CD4-positive, alpha-beta T cell (primary cell): ENCODE results near the gene NR3C2. TPM values are rescaled to one million over a fixed set of nuclear protein-coding genes. Genes with fewer than 3 reads are reported as not detected.

Source experiments
- ATAC-seq: fragments of 200-7000 bp; cut with Tn5 transposase; one replicate; pipeline ENCODE4 v1.10.0; 2022; ENCODE audit warnings: mild to moderate bottlenecking; ENCODE audit not compliant: poor library complexity
- CTCF ChIA-PET: fragments of 350-600 bp; sonication (Branson Sonifier 250); formaldehyde crosslinking; loops from one replicate; lab custom pipeline; 2021; ENCODE audit warnings: antibody characterized with exemption, inconsistent platforms; lab: Charles Lee
- POLR2A ChIA-PET: fragments of 350-600 bp; sonication (Branson Sonifier 250); formaldehyde crosslinking; loops from one replicate; lab custom pipeline; 2021; ENCODE audit warnings: antibody characterized with exemption, inconsistent platforms; lab: Charles Lee
- DNase-seq, 14 experiments: peaks; one replicate each; pipeline ENCODE4 v3.0.0-alpha.2; 2013 to 2020; ENCODE audit warnings: mixed read lengths in 2 of 14
- H3K27ac ChIP-seq, 2 donors: one replicate each; pipeline versions ENCODE4 v1.5.1 to v1.7.0; 2013; ENCODE audit warnings: low read length in 2 of 2, low read depth in 1 of 2, mild to moderate bottlenecking in 1 of 2
- H3K27me3 ChIP-seq, 2 experiments: 1 replicate in 1 of 2; 2 replicates in 1 of 2; pipeline versions ENCODE4 v1.6.1 to v1.7.0; 2013; ENCODE audit warnings: low read length in 2 of 2, control low read depth in 1 of 2, mild to moderate bottlenecking in 1 of 2, moderate library complexity in 1 of 2; ENCODE audit not compliant: insufficient read depth in 2 of 2, control insufficient read depth in 1 of 2
- H3K36me3 ChIP-seq: one replicate; pipeline ENCODE4 v1.6.1; 2013; ENCODE audit warnings: low read length, control low read depth; ENCODE audit not compliant: insufficient read depth
- H3K4me1 ChIP-seq: one replicate; pipeline ENCODE4 v1.6.1; 2013; ENCODE audit warnings: low read length, control low read depth; ENCODE audit not compliant: insufficient read depth
- H3K4me3 ChIP-seq: one replicate; pipeline ENCODE4 v1.5.1; 2013; ENCODE audit warnings: mild to moderate bottlenecking, low read length, moderate library complexity
- H3K9me3 ChIP-seq, 2 experiments: 1 replicate in 1 of 2; 2 replicates in 1 of 2; pipeline versions ENCODE4 v1.6.1 to v1.7.0; 2013; ENCODE audit warnings: low read length in 2 of 2, mild to moderate bottlenecking in 2 of 2, control low read depth in 1 of 2, moderate library complexity in 1 of 2; ENCODE audit not compliant: control insufficient read depth in 1 of 2, insufficient read depth in 1 of 2
- H3K27ac Mint-ChIP-seq: one replicate; pipeline ENCODE4 v1.8.0; 2020; ENCODE audit warnings: mixed read lengths
- H3K27me3 Mint-ChIP-seq: one replicate; pipeline ENCODE4 v1.8.0; 2021; ENCODE audit warnings: mixed read lengths
- H3K36me3 Mint-ChIP-seq: one replicate; pipeline ENCODE4 v1.8.0; 2021; ENCODE audit warnings: low read depth, mixed read lengths
- H3K4me1 Mint-ChIP-seq: one replicate; pipeline ENCODE4 v1.8.0; 2021; ENCODE audit warnings: low read depth, mixed read lengths
- H3K4me3 Mint-ChIP-seq: one replicate; pipeline ENCODE4 v1.8.0; 2020; ENCODE audit warnings: mild to moderate bottlenecking, mixed read lengths
- H3K9me3 Mint-ChIP-seq: one replicate; pipeline ENCODE4 v1.8.0; 2020; ENCODE audit warnings: mixed read lengths
- CTCF ChIP-seq: fragments of 200-600 bp; IDR thresholded peaks from one replicate; pipeline ENCODE4 v1.8.0; 2022; ENCODE audit warnings: antibody characterized with exemption, mild to moderate bottlenecking
- intact Hi-C, 2 experiments: fragments of 100-400 bp; cut with DNase I in 1 of 2; cut with micrococcal nuclease in 1 of 2; formaldehyde crosslinking; loops; one replicate each; pipeline versions ENCODE4 v1.15.1 to v1.9.0; 2023 to 2025; cut with DNase I, micrococcal nuclease
- total RNA-seq, 174 experiments: library from RNA in 2 of 174; stranded (reverse) in 2 of 174; gene quantifications; one replicate each; pipeline ENCODE4 v1.2.3 and lab custom pipeline; 2021 to 2026

Gene NR3C2
- total RNA-seq, 2 experiments from 2014 or later: 31.6 to 35.0 TPM

GRCh38 chr4:148077581-148077980 lies 364.6 kb downstream of the NR3C2 start:
- no peak for TF ChIP-seq CTCF
- Histone ChIP-seq H3K9me3 (peaks cover 41 to 48% of the 10 kb centered on the region in 2 experiments), H3K4me3 (no peak overlapping the region), H3K36me3 (peaks cover 35% of the 10 kb centered on the region), H3K27me3 (no peaks in the 10 kb centered on the region), H3K4me1 (no peaks in the 10 kb centered on the region), H3K27ac (no peak overlapping the region)
- no peaks in the 10 kb centered on the region for H3K27me3 Mint-ChIP-seq
- H3K27ac Mint-ChIP-seq: no peak overlapping the region
- intact Hi-C loops: no loop called here
- POLR2A ChIA-PET: no interaction called here
- peaks cover 2% of the 10 kb centered on the region for H3K9me3 Mint-ChIP-seq
- no peaks in the 10 kb centered on the region for H3K4me1 Mint-ChIP-seq
- DNase-seq (no peak), ATAC-seq (no peak)
- no peak overlapping the region for H3K4me3 Mint-ChIP-seq
- peaks cover 97% of the 10 kb centered on the region for H3K36me3 Mint-ChIP-seq
- CTCF ChIA-PET: no interaction called here

- ChIA-PET POLR2A (no interaction called here), CTCF (no interaction called here)
- ATAC-seq: no peak
- Histone ChIP-seq H3K4me1 (no peaks in the 10 kb centered on the region), H3K36me3 (peaks cover 39% of the 10 kb centered on the region), H3K9me3 (peaks cover 41 to 54% of the 10 kb centered on the region in 2 experiments), H3K27me3 (no peaks in the 10 kb centered on the region), H3K4me3 (no peak overlapping the region), H3K27ac (no peak overlapping the region)
- Mint-ChIP-seq H3K27ac (no peak overlapping the region), H3K9me3 (peaks cover 2% of the 10 kb centered on the region), H3K4me3 (no peak overlapping the region), H3K4me1 (no peaks in the 10 kb centered on the region), H3K27me3 (no peaks in the 10 kb centered on the region), H3K36me3 (peaks cover 97% of the 10 kb centered on the region)
- intact Hi-C loops: no loop called here
- TF ChIP-seq CTCF: no peak
- DNase-seq: no peak
These were observed 365.2 kb downstream of the NR3C2 start for GRCh38 chr4:148076964-148077363.

- no peak overlapping the region for H3K27ac Mint-ChIP-seq
- CTCF ChIA-PET: no interaction called here
- Histone ChIP-seq H3K27ac (no peak overlapping the region), H3K36me3 (peaks cover 33% of the 10 kb centered on the region), H3K27me3 (no peaks in the 10 kb centered on the region), H3K9me3 (peaks cover 41 to 52% of the 10 kb centered on the region in 2 experiments), H3K4me3 (no peak overlapping the region), H3K4me1 (no peaks in the 10 kb centered on the region)
- POLR2A ChIA-PET: no interaction called here
- ATAC-seq: no peak
- peaks cover 94% of the 10 kb centered on the region for H3K36me3 Mint-ChIP-seq
- peaks cover 2% of the 10 kb centered on the region for H3K9me3 Mint-ChIP-seq
- no peak for DNase-seq
- intact Hi-C loops: no loop called here
- H3K4me3 Mint-ChIP-seq: no peak overlapping the region
- H3K4me1 Mint-ChIP-seq: no peaks in the 10 kb centered on the region
- H3K27me3 Mint-ChIP-seq: no peaks in the 10 kb centered on the region
- no peak for TF ChIP-seq CTCF
These were observed 366.8 kb downstream of the NR3C2 start for GRCh38 chr4:148075438-148075837.
